ENCODE results near the gene SCRT2.
A peak's percentile ranks its signal among the peaks of the same experiment; 100 is the strongest.
"Not testable (repeated sequence)": the region's sequence is repeated elsewhere in the genome, so short reads cannot be mapped to it uniquely, and the experiment has no call there.

SCRT2 gene

DNA sequence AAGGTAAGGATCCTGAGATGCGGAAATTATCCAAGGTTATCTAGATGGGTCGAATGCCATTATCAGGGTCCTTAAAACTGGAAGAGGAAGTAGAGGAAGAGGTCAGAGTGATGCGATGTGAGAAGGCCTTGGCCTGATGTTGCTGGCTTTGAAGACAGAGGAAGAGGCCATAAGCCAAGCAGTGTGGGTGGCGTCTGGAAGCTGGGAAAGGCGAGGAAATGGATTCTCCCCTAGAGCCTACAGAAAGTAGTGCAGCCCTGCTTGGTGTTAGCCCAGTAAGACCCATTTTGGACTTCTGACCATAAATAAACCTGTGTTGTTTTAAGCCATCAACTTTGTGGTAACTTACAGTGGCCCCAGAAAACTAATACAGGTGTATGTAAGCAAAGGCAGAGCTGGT lies 24.6 kb downstream of the SCRT2 start:
- no peak for DNase-seq

DNA sequence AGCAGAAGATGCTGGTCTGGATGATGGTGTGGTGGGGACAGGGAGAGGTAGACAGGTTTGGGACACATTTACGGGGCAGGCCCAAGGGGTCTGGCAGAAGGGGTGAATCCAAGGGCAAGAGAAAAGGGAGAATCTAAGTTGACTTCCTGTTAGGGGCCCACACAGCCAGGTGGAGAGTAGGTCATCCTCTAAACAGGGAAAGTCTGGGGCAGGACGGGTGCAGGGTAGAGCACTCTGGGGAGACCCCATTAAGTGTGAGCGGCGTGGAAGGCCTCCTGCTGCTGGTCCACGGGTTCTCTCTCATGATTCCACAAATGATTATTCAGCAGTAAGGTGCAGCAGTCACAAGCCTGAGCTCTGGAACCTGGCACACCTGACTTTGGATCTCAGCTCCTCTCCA lies 25.3 kb downstream of the SCRT2 start:
- no peak for DNase-seq

DNA sequence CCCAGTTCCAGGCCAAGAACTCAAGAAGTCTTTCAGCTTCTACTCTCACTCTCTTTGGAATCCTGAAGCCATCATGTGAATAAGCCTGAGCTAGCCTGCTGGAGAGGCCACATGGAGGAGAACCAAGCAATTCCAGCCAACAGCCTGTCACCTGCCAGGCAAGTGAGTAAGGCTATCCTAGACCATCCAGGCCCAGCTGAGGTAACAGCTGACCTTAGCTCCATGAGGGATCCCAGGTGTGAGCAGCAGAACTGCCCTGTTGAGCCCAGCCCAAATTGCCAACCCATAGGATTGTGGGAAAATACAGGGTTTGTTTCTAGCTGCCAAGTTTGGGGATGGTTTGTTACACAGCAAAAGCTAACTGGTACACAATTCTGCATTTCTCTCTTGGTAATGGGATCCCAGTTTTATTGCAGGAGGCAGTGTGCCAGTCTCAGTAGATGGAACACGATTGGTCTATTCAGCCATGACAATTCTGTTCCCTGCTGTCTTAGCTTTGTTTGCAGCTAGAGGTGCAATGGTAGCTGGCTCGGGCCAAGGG lies 28.1 kb downstream of the SCRT2 start:
- no peak for DNase-seq

DNA sequence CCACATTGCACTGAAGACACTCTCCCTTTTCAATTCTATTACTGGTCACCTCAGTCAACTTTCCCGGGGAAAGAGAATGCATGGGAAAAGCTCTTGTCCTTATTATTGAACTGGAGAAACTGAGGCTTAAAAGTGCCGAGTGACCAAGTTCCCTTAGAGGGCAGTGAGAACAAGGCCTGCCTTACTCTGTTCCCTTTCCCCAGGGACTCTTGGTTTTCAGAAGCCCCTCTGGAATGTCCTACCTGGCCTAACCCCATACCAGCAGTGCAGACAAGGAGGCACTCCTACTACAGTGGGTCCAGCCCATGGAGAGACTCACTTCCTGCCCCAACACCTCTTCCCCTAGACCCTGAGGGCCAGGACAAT lies 28.8 kb downstream of the SCRT2 start:
- no peak for DNase-seq

DNA sequence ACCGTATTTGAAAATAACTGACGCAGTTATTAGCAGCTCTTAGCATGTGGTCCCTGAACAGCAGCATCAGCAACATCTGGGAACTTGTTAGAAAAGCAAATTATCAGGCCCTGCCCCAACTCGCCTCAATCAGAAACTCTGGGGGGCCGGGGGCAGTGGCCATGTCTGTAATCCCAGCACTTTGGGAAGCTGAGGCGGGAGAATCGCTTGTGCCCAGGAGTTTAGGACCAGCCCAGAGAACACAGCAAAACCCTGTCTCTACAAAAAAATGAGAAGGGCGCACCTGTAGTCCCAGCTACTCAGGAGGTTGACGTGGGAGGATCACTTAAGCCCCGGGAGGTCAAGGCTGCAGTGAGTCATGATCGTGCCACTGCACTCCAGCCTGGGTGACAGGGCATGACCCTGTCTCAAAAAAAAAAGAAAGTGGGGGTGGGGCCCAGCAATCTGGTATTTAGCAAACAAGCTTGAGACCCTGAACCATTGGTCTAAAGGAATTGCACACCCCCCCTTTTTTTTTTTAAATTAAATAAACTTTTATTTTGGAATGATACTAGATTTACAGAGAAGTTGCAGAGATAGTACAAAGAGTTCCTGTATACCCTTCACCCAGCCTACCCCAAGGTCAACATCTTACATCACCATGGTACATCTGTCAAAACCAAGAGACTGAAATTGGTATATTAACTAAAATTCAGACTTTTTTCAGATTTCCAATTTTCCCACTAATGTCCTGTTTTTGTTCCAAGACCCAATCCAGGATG lies 29.3 kb downstream of the SCRT2 start:
- no peak for DNase-seq

DNA sequence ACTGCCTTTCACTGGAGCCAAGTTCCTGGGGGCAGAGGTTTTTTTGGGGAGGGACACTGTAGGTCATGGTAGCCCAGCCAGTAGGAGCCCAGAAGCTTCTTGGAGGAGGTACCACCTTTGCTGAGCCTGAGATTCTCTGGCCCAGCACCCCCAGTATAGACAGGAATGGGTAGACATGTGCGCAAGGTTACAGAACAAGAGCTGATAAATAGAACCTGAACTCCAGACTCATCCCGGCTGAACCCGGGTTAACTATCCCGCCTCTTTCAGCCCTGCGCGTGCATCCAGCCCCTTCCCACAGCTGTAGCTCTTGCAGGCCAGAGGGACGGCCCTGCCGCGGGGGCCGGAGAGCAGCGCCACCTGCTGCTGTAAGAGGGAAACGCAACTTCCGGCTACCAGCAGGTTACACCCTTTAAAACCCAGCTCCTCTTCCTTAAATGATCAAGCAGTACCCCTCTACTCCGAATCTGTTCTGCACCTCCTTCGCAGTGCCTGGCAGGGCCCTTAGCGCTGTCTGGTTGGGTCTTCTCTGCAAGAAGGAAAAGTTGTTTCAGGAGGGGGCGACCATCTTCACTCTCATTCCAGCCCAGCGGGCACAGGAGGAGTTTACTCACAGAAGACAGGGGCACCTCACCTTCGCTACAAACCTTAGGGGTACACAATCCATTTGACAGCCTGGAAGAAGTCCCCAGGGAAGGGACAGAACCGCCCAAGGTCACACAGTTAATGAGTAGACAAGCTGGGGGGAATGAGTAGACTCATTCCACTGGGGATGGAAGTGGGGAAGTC lies 30.1 kb downstream of the SCRT2 start:
- DNase-seq, result peak; percentile 44

DNA sequence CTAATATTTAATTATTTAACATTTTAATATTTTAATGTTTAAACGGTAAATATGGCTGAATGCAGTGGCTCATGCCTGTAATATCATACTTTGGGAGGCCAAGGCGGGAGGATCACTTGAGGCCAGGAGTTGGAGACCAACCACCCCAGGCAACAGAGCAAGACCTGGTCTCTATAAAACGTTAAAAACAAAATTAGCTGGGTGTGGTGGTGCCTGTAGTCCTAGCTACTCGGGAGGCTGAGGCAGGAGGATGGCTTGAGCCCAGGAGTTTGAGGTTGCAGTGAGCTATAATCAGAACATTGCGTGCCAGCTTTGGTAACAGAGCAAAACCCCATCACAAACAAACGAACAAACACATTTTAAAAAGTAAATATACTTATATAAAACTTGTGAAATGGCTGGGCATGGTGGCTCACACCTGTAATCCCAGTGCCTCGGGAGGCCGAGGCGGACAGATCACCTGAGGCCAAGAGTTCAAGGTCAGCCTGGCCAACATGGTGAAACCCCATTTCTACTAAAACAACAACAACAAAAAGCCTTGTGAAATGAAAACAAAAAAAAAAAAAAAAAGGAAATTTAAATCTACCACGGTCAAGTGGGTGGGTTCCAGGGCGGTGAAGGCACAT lies 30.8 kb downstream of the SCRT2 start:
- no peak for DNase-seq

DNA sequence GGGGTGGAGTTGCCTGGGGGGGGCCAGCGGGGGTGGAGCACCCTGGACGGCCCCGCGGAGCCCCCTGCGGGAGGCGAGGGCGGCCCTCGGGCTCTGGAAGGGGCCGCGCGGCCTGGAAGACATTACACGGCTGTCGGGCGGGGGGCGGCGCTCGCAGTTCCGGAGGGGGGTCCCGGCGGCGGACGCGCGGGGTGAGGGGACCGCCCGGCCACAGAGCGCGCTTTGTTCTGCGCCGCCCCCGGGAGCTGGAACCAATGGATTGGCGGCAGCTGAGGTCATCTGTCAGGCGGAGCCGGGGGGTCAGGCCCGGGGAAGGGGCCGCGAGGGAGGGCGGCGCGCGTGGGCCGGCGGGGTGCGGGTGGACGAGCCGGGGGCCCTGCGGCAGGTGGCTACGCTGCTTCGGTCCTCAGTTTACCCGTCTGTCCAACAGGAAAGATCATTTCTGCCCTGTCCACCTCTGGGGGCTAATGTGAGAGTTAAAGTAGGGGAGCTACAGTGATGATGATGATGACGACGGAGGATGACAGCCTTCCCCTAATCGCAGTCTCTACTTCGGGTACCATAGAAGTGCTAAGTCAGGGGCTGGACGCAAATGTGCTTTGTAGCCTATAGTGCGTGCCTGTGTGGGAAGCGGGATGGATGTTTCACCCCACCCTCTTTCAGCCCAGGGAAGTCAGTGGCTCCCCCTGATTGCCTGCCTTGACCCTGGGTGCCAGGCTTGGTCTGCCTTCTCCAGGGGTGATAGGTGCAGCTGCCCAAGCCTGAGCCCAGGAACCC lies 33.0 kb downstream of the SCRT2 start:
- peak; percentile 31 for DNase-seq

DNA sequence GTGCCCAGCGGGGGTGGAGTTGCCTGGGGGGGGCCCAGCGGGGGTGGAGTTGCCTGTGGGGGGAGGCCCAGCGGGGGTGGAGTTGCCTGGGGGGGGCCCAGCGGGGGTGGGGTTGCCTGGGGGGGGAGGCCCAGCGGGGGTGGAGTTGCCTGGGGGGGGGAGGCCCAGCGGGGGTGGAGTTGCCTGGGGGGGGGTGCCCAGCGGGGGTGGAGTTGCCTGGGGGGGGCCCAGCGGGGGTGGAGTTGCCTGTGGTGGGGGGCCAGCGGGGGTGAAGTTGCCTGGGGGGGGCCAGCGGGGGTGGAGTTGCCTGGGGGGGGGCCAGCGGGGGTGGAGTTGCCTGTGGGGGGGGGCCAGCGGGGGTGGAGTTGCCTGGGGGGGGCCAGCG lies 33.6 kb downstream of the SCRT2 start:
- not testable (repeated sequence) for DNase-seq

DNA sequence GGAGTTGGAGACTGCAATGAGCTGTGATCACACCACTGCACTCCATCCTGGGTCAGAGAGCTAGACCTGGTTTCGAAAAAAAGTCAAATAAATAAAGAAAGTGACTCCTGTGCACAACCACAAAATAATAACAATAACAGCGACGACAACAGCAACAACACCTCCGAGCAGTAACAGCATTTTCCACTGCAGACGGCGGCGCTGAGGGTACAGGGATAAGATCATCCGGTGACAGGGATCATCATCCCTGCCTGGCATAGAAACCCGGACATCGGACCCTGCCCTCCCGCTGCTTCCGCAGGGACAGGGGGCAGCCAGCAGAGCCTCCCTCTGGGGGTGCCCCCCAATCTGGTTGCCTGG lies 34.1 kb downstream of the SCRT2 start:
- DNase-seq, result no peak

DNA sequence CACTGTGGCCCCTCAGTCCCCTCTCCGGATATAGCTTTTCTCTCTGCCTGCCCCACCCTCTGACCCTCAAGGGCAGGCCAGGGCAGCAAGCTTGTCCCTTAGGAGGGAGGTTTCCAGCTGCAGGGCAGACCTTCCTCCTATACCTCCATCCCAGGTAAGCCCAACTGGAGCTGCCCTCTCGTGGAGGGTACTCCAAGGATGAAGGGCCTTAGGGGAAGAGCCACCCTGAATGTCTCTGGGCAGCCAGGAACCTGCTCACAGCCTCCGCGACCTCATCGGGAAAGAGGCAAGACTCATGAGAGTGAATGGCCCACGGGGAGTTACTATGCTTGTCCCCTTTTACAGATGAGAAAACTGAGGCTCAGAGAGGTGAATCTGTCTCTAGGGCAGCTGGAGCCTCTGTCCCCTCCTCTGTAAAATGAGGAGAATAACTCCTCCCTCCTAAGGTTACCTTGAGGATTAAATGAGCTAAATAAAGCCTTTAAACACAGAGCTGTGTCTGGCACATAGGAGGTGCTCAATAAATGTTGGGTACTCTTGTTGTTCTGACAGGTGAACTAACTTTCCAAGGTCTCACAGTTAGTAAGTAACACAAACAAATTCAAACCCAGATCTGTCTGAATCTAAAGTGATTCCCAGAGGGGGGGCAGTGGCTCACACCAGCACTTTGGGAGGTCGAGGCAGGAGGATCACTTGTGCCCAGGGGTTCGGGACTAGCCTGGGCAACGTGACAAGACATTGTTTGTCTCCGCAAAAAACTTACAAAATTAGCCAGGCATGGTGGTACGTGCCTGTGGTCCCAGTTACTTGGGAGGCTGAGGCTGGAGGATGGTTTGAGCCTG lies 34.7 kb downstream of the SCRT2 start:
- DNase-seq, result no peak

DNA sequence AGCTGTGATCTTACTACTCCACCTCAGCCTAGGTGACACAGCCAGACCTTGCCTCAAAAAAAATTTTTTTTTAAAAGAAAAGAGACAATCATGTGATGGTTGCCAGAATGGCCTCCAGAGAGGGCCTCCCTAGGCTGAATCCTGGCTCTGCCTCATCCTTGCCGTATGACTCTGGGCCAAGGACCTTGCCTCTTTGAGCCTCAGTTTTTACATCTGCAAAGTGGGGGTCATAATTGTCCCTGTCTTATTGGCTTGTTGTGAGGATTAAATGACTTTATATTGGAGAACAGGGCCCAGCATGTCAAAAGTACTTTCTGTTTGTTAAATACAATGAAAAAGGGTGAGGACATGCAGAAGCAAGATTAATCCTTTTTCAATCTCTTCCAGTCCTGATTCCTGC lies 37.0 kb downstream of the SCRT2 start:
- DNase-seq, result no peak

DNA sequence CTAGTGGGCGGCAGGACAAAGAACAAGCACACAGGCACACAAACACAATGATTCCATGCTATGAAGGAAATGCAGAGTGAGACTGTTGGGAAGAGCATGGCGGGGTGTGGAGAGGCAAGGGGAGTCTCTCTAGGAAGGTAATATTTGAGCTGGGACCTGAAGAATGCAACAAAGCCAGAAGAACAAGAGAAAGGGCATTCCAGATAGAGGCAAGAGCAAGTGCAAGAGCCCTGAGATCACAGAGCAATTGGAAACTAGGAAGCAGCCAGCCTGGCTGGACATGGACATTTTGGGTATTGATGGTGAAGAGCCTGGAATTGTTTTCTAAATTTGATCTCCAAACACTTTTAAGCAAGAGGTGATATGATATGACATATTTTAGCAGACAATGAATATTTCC lies 38.0 kb downstream of the SCRT2 start:
- DNase-seq, result no peak

DNA sequence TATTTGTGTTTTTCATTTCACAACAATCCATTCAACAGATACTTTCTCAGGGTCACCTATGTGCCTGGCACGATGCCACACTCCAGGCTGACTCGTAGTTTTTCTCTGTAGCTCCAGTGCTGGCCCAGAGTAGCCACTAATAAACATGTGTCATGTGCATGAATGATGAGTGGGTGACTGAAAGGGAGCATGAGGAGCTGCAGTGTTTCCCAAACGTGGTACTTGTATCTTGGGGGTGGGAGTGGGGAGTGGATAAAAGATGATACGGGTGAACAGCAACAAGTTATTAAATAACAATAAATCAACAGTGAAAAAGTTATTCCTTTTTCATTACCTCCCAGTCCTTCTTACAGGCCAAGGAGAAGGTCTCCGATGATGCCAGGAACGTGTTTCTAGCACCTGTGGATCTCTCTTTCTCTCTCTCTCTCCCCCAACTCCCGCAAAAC lies 39.7 kb downstream of the SCRT2 start:
- no peak for DNase-seq

DNA sequence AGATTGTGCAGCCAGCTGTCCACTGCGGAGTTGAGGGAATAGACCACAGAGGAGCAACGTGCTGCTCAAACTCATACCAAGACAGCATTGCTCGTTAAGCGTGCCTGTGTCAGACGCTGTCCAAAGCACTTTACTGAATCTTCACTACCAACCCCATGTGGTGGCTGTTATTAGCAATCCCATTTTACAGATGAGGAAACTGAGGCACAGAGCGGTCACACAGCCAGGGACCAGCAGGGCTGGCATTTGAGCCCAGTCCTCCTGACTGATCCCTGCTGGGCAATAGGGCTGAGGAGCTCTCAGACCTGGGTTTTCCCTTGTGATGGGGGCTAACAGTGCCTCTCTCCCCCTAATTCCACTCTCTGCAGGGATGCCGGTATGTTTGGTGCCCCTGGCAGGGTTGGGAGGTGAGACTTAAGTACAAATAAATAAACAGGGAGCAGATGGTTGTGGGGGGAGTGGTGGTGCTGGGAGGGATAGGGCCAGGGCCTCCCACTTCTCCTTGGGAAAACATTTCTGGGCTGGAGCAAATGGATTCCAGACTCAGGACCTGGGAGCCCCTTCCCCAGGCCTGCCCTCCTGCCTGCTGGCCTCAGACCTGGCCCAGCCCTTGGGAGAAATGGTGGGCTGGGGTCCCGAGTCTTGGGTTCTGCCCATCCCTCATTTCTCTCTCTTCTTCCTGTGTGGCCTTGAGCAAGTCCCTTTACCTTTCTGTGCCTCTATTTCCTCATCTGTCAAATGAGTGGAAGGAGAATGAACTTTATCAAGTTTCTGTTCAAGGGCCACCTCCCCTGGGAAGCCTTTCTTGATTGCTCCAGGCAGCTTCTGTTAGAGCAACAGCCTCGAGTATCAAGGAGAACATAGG lies 40.3 kb downstream of the SCRT2 start:
- no peak for DNase-seq

DNA sequence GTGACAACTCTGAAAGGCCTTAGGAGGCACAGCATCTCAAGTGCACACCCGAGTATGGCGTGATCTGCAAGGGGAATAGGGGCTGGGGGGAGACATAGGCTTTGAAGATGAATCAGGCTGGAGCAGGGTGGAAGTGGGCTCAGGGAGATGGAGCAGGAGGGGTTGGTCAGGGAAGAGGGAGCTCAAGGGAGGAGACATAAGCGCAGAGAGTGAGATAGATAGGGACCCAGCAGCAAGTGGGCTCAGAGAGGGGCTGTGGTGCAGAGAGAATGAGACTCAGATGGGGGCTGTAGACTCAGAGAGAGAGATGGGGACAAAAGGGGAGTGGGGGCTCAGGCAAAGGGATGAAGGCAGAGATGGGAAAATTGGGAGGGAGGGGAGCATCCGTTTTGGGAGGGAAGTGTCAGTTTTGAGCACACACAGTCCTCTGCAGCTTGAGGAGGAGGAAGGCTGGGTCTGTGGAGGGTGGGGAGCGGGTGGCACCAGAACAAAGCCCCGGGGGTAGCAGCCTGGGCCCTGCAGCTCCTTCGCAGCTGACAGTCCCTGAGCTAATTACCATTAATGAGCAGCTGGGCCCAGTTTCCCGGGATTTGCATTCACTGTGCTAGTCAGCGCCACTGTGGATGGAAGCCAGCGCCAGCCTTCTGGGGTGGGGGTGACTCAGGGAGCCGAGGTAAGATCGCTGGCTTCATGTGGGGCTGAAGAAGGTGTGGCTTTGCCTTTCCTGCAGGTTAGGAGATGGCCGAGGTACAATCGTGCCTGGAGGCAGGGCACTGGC lies 41.3 kb downstream of the SCRT2 start:
- peak; percentile 50 for DNase-seq

DNA sequence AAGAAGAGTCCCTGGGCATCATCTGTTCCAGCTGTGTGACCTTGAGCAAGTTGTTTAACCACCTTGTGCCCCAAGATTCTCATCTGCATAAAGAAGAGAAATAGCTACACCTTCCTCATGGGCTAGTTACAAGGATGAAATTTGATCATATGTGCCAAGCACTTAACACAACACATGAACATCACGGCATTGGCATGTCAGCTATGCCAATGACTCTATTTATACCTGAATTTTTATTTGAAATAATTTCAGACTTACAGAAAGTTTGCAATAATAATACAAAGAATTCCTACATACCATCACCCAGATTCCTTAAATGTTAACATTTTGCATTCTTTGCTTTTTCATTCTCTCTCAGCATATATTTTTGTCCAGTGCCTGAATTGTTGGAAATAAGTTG lies 44.5 kb downstream of the SCRT2 start:
- no peak for DNase-seq

DNA sequence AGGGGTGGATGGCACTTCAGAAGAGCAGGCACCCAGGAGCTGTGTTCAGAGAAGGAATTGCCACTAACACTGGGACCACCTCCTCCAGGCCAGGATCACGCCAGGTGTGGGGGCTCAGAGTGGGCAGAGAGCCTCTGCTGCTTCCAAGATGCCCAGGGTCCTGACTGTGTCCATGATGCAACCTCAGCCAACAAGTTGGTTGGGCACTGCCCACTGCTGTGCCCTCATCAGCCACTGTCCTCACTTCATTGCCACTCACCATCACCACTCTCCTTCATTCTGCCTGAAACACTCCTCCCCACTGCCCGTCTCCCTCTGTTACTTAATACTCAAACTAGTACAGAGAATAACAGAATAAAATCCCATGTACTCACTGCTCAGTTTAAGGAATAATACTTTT lies 49.0 kb downstream of the SCRT2 start:
- no peak for DNase-seq

DNA sequence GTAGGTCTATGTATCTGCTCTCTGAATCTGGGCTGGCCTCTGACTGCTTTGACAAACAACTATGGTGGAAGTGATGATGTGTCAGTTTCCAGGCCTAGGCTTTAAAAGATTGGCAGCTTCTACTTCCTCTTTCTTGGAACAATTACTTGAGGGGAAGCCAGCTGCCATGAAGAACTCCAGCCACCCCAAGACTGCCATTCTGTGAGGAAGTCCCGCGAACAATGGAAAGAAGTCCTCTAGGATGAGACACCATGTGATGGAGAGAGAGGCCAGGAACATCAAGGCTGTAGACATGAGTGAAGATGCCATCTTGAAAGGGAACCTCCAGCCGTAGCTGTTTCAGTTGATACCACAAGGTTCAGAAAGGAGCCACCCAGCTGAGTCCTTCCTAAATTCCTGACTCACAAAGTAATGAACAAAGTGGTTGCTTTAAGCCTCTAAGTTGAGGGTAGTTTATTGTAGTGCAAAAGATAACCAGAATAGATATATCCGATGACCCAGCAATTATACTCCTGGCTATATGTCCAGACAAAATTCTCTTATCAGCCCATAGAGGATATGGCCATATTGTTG lies 50.2 kb downstream of the SCRT2 start:
- no peak for DNase-seq

DNA sequence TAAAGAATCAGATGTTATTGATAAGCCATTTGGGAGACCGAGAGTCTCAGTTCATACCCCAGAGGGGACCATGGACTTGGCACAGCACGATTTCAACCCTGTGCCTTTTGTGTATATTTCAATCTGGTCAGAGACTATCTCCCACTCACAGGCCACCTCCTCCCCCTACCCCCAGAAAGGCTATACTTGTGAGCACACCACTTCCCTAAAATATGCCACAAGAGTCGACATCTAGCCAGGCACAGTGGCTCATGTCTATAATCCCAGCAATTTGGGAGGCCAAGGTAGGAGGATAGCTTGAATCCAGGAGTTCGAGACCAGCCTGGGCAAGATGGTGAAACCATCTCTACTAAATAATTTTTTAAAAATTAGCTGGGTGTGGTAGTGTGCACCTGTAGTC lies 51.9 kb downstream of the SCRT2 start:
- no peak for DNase-seq

All from NCI-H1105 (cell line).